HepG2 (cell line): ENCODE measurements around the gene ARL16. TPM values are rescaled to one million over a fixed set of nuclear protein-coding genes. Genes with fewer than 3 reads are reported as not detected.

Experiments used
- DNMT3B ChIP-seq: conservative IDR thresholded peaks from 2 replicates; pipeline ENCODE4 v1.6.1; 2016; ENCODE audit warnings: missing biosample characterization, control low read depth
- FOXO4 ChIP-seq: sonication (generic); formaldehyde crosslinking; conservative IDR thresholded peaks from 2 replicates; pipeline ENCODE4 v1.8.1; 2023; ENCODE audit warnings: missing genetic modification reagents
- FOXP4 ChIP-seq: sonication (generic); formaldehyde crosslinking; IDR thresholded peaks from 2 replicates; pipeline ENCODE4 v1.4.0; 2020; ENCODE audit warnings: missing genetic modification reagents
- GLI4 ChIP-seq: sonication (generic); formaldehyde crosslinking; IDR thresholded peaks from 2 replicates; pipeline ENCODE4 v1.5.1; 2020; ENCODE audit warnings: missing genetic modification reagents, mild to moderate bottlenecking, moderate library complexity, borderline replicate concordance
- IKZF4 ChIP-seq: sonication (generic); formaldehyde crosslinking; IDR thresholded peaks from 2 replicates; pipeline ENCODE4 v1.5.1; 2020; ENCODE audit warnings: borderline replicate concordance, mild to moderate bottlenecking, low read depth, missing genetic modification reagents; ENCODE audit errors: not compliant biosample characterization
- KDM5B ChIP-seq: sonication (generic); formaldehyde crosslinking; IDR thresholded peaks from 2 replicates; pipeline ENCODE4 v1.4.0; 2020; ENCODE audit warnings: missing genetic modification reagents, mild to moderate bottlenecking, borderline replicate concordance
- MAFK ChIP-seq, 2 experiments: IDR thresholded peaks in 1 of 2; conservative IDR thresholded peaks in 1 of 2; 2 replicates each; pipeline ENCODE4 v1.6.1; 2011; ENCODE audit warnings: improper control_type of control experiment in 2 of 2, low read length in 2 of 2
- ZNF569 ChIP-seq: sonication (generic); formaldehyde crosslinking; IDR thresholded peaks from 2 replicates; pipeline ENCODE4 v1.5.0; 2020; ENCODE audit warnings: mild to moderate bottlenecking, missing genetic modification reagents, moderate library complexity, borderline replicate concordance
- polyA plus RNA-seq, 8 experiments: library from polyadenylated mRNA; depleted of rRNA in 3 of 8; stranded (reverse) in 7 of 8; unstranded in 1 of 8; fragments of >200 nt; fragmentation: Illumina TruSeq in 4 of 8; extraction: Trizol in 4 of 8; gene quantifications; 2 replicates each; pipeline versions ENCODE4 v1.2.1 to v1.2.3, GENCODE V29; 2011 to 2016; ENCODE audit warnings: low read depth in 4 of 8, missing spikeins in 1 of 8, mixed read lengths in 1 of 8; ENCODE audit not compliant: insufficient read depth in 1 of 8
- total RNA-seq, 5 experiments: library from RNA; depleted of rRNA; stranded (reverse); fragments of >200 nt; fragmentation: Illumina TruSeq; extraction: Trizol; gene quantifications; 2 replicates each; pipeline ENCODE4 v1.2.3, GENCODE V29; 2016; ENCODE audit warnings: low read depth in 1 of 5

ARL16 gene
- total and polyA plus RNA-seq, 2 of the 13 experiments (the other 11 are each of a cell fraction or from before 2014, with no cell fraction given), result 20.8 to 30.8 TPM

- TF ChIP-seq FOXO4 (CRISPR knock-in tag) (0 out of 2 replicates have a peak, but pooled peaks have one; percentile 81), FOXP4 (CRISPR knock-in tag) (no peak), KDM5B (CRISPR knock-in tag) (no peak), ZNF569 (no peak), IKZF4 (no peak), GLI4 (CRISPR knock-in tag) (no peak), MAFK (conservative IDR thresholded peaks at IDR 0.05 in 1 of 2, IDR thresholded peaks at IDR 0.05 in 1 of 2; ENCODE audit: low read length in 2 of 2) (peak; percentile 35 to 38; a peak in 2 of 4 replicates), DNMT3B (CRISPR knock-in tag) (0 out of 2 replicates have a peak, but pooled peaks have one; percentile 26)
Observed at GRCh38 chr17:81713004-81713555, 29.5 kb upstream of the ARL16 start (continued).
